Measurements from ENCODE around the gene LTBP1.
"Not testable (repeated sequence)": the region's sequence is repeated elsewhere in the genome, so short reads cannot be mapped to it uniquely, and the experiment has no call there.

The LTBP1 gene

GRCh38 chr2:33409417-33409955 is 462.7 kb downstream of the LTBP1 start:
- DNase-seq = no peak

GRCh38 chr2:33411765-33412164 is 465.0 kb downstream of the LTBP1 start:
- no peak for DNase-seq

- DNase-seq = no peak
These were observed 466.2 kb downstream of the LTBP1 start for GRCh38 chr2:33412920-33413319.

- DNase-seq = no peak
These were observed 472.9 kb downstream of the LTBP1 start for GRCh38 chr2:33419581-33420200.

GRCh38 chr2:33420726-33421125 is 474.0 kb downstream of the LTBP1 start:
- DNase-seq = no peak

- no peak for DNase-seq
These were observed 475.1 kb downstream of the LTBP1 start for GRCh38 chr2:33421820-33422219.

GRCh38 chr2:33425161-33425560 is 478.4 kb downstream of the LTBP1 start:
- DNase-seq = no peak

GRCh38 chr2:33425586-33426031 is 478.9 kb downstream of the LTBP1 start:
- DNase-seq = no peak

GRCh38 chr2:33426666-33427231 is 480.0 kb downstream of the LTBP1 start:
- no peak for DNase-seq

- no peak for DNase-seq
These were observed 483.3 kb downstream of the LTBP1 start for GRCh38 chr2:33430077-33430476.

GRCh38 chr2:33430856-33431255 is 484.1 kb downstream of the LTBP1 start:
- no peak for DNase-seq

- no peak for DNase-seq
These were observed 486.1 kb downstream of the LTBP1 start for GRCh38 chr2:33432871-33433270.

- no peak for DNase-seq
These were observed 486.8 kb downstream of the LTBP1 start for GRCh38 chr2:33433279-33434235.

GRCh38 chr2:33435518-33435917 is 488.8 kb downstream of the LTBP1 start:
- DNase-seq = no peak

GRCh38 chr2:33436083-33436482 is 489.3 kb downstream of the LTBP1 start:
- DNase-seq = no peak

- DNase-seq = no peak
These were observed 490.5 kb downstream of the LTBP1 start for GRCh38 chr2:33437297-33437696.

- DNase-seq = no peak
These were observed 491.1 kb downstream of the LTBP1 start for GRCh38 chr2:33437815-33438214.

GRCh38 chr2:33441235-33441810 is 494.6 kb downstream of the LTBP1 start:
- DNase-seq = no peak

GRCh38 chr2:33442052-33442451 is 495.3 kb downstream of the LTBP1 start:
- not testable (repeated sequence) for DNase-seq

GRCh38 chr2:33442528-33443079 is 495.9 kb downstream of the LTBP1 start:
- no peak for DNase-seq

GRCh38 chr2:33443274-33443829 is 496.6 kb downstream of the LTBP1 start:
- DNase-seq = no peak

- DNase-seq = no peak
These were observed 498.2 kb downstream of the LTBP1 start for GRCh38 chr2:33444967-33445366.

Measured in DMS79 (cell line).